Loucy (cell line): Measurements from ENCODE around the gene GDF2.

Experiments used
- CTCF ChIP-seq: fragments of 200-600 bp; sonication (generic); conservative IDR thresholded peaks from 2 replicates; pipeline ENCODE4 v1.5.1; 2014; ENCODE audit warnings: mild to moderate bottlenecking, antibody characterized with exemption, low read length
- EZH2phosphoT487 ChIP-seq: fragments of 200-600 bp; IDR thresholded peaks from 2 replicates; pipeline ENCODE4 v1.6.1; 2018; ENCODE audit warnings: antibody characterized with exemption, mild to moderate bottlenecking, moderate library complexity, borderline replicate concordance

GRCh38 chr10:47298715-47299114 is 23.5 kb upstream of the GDF2 start:
- no peak for TF ChIP-seq CTCF
- no peak for TF ChIP-seq EZH2phosphoT487
